NCI-H2171 treated with DMSO at 0.1 percent for 48 hours (cell line): ENCODE measurements around the gene REXO5.

Source experiments
- DNase-seq: peaks from one replicate; lab custom pipeline; 2025; lab: John Stamatoyannopoulos, UW

The REXO5 gene

GRCh38 chr16:20806168-20807050, at the start of gene REXO5, which contains the start of gene ERI2:
Gene REXO5, plus strand, starts transcription at chr16:20806527. Its CDS starts 427 bp downstream, at chr16:20806954.
Gene ERI2, minus strand, starts transcription at chr16:20806472. Its CDS starts 42 bp downstream, at chr16:20806430.
- peak; percentile 97 for DNase-seq

- DNase-seq, result no peak
Observed at GRCh38 chr16:20760346-20760745, 46.0 kb upstream of the REXO5 start.

GRCh38 chr16:20761175-20761574, 45.2 kb upstream of the REXO5 start:
- no peak for DNase-seq

GRCh38 chr16:20762404-20763123, 43.8 kb upstream of the REXO5 start:
- no peak for DNase-seq

- peak; percentile 55 for DNase-seq
Observed at GRCh38 chr16:20763461-20764232, 42.7 kb upstream of the REXO5 start, which contains the start of gene ACSM3. Gene ACSM3, plus strand, starts transcription at chr16:20764014. Its CDS starts 6,021 bp downstream, at chr16:20770035.

GRCh38 chr16:20764448-20764847, 41.9 kb upstream of the REXO5 start:
- DNase-seq, result peak; percentile 15

GRCh38 chr16:20765732-20766131, 40.6 kb upstream of the REXO5 start:
- DNase-seq, result no peak

GRCh38 chr16:20766294-20766693, 40.0 kb upstream of the REXO5 start:
- DNase-seq, result no peak

GRCh38 chr16:20767577-20767976, 38.8 kb upstream of the REXO5 start:
- DNase-seq, result no peak

- no peak for DNase-seq
Observed at GRCh38 chr16:20768121-20768520, 38.2 kb upstream of the REXO5 start.

- DNase-seq, result no peak
Observed at GRCh38 chr16:20768818-20769217, 37.5 kb upstream of the REXO5 start.

- DNase-seq, result no peak
Observed at GRCh38 chr16:20773679-20774078, 32.6 kb upstream of the REXO5 start.

- DNase-seq, result peak; percentile 9
Observed at GRCh38 chr16:20774703-20775362, 31.5 kb upstream of the REXO5 start.

- no peak for DNase-seq
Observed at GRCh38 chr16:20781697-20782096, 24.6 kb upstream of the REXO5 start.

- DNase-seq, result no peak
Observed at GRCh38 chr16:20782470-20782869, 23.9 kb upstream of the REXO5 start.

- no peak for DNase-seq
Observed at GRCh38 chr16:20784204-20784603, 22.1 kb upstream of the REXO5 start.

- no peak for DNase-seq
Observed at GRCh38 chr16:20789130-20789529, 17.2 kb upstream of the REXO5 start.

GRCh38 chr16:20791923-20792612, 14.3 kb upstream of the REXO5 start:
- DNase-seq, result no peak

- no peak for DNase-seq
Observed at GRCh38 chr16:20798364-20798763, 8.0 kb upstream of the REXO5 start.

GRCh38 chr16:20799599-20799998, 6.7 kb upstream of the REXO5 start:
- peak; percentile 42 for DNase-seq

GRCh38 chr16:20801278-20801677, 5.0 kb upstream of the REXO5 start:
- no peak for DNase-seq
